ENCODE measurements around the gene UBE2Z.
A peak's percentile ranks its signal among the peaks of the same experiment; 100 is the strongest.

UBE2Z gene

DNA sequence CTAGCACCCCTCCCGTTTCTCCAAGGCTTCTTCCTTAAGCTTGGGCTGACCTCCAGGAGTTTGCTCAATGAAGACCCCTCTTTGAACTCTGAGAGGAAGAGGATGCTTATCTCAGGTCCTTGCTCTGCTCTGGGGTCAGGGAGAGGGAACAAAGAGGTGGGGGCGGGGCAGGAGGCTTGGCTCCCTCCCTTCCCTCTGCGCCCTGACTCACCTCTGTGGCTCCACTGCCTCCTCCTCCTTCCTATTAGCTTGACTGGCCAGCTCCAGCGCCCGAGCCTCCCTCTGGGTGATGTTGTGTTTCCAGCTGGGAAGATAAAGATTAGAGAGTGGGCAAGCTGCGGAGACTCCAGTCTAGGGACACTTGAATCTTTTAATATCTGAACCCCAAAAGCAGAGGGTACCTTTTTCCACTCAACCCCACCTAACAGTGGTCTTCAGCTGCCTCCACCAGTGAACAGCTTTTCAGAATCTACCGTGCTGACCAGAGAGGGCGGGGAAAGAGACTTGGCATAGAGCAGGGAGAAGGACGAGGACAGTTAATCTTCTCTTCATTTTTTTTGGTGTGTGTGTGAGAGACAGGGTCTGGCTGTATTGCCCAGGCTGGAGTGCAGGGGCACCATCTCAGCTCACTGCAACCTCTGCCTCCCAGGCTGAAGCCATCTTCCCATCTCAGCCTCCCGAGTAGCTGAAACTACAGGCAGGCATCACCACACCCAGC, 53.5 kb downstream of the UBE2Z start:
- DNase-seq, result no peak

DNA sequence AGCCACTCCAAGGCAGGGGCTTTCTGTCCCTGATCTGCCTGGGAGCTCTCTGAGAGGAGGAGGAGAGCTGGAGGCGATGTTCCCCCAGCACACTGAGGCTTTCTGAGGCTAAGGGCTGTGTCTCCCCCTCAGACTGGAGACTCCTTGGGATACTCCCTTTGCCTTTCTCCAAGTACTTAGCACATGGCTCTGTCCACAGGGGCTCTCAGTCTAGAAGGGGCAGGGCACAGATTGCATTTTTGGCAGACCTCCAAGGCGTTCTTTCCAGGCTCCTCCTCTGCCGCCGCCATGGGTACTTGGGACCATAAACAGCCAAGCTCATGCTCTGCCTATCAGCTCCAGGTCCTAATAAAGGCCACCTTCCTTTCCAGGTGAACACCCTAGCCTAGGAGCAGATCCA, 62.0 kb downstream of the UBE2Z start:
- DNase-seq, result peak in 1 of 2 experiments; percentile 67

DNA sequence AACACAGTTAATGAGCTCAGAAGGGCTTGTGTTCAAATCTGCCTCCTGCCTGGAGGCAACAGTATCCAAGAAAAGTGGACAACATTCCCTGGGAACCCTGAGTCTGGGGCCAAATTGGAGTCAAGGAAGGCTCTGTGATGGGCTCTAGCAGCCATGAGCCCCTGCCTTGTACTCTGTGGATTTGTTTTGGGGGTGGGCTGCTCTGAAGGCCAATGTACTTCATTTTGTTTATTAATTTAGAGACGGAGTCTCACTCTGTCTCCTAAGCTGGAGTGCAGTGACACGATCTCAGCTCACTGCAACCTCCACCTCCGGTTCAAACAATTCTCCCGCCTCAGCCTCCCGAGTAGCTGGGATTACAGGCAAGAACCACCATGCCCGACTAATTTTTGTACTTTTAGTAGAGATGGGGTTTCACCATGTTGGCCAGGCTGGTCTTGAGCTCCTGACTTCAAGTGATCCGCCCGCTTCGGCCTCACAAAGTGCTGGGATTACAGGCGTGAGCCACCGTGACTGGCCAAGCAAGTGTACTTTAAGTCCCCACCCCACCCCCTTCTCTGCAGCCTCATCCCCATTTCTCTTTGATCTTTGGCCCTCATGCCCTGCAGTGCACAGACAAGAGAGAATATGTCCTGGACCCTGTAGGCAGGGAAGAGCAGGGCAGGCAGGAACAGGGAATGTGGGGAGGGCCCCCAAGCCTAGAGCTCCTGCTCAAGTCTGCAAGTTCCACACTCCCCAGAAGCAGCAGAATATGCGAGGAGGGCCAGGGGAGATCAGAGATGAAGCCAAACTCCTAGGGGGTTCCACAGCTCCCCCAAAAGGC, 62.9 kb downstream of the UBE2Z start:
- DNase-seq, result no peak

DNA sequence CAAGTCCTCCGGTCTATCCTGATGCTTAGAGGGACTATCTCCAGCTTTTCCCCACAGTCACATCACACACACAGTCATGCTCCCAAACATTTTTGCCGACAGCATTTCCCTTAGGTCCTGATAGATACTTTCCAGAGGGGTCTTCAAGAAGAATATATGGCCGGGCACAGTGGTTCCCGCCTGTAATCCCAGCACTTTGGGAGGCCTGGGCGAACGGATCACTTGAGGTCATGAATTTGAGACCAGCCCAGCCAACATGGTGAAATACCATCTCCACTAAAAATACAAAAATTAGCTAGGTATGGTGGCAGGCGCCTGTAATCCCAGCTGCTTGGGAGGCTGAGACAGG, 64.5 kb downstream of the UBE2Z start:
- no peak for DNase-seq

DNA sequence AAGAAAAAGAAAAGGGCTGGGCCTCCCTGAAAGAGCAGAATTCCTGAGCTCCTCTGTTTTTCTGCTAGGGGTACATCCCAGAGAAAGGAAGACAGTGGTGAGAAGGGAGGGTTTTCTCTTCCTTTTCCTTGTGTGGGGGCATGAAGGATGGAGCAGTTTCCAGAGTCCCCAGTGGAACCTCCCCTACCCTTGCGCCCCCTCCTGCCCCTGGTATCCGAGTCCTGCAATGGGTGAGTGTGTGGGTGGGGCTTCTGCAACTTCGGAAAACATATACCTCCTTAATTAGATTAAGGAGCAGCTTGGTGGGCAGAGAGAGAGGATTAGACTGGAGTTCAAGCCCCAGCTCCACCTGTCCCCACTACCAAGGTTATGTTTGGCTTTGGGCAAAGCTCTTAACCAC, 65.6 kb downstream of the UBE2Z start:
- DNase-seq, result no peak

All from NCI-H446 (cell line).